Hematopoietic multipotent progenitor cell treated with erythropoietin and hydrocortisone succinate and interleukin-3 and kit ligand, for 6 days (in vitro differentiated cells): Measurements from ENCODE around the gene ASTN2.

Experiments
- DNase-seq: peaks from one replicate; pipeline ENCODE4 v3.0.0-alpha.2; 2015

The ASTN2 gene

GRCh38 chr9:117103438-117104110 lies 311.3 kb downstream of the ASTN2 start:
- no peak for DNase-seq

GRCh38 chr9:117101008-117101407 lies 313.8 kb downstream of the ASTN2 start:
- no peak for DNase-seq

- no peak for DNase-seq
Observed at GRCh38 chr9:117098331-117098730, 316.5 kb downstream of the ASTN2 start.

- no peak for DNase-seq
Observed at GRCh38 chr9:117097761-117098160, 317.1 kb downstream of the ASTN2 start.

GRCh38 chr9:117096138-117096537 lies 318.7 kb downstream of the ASTN2 start:
- no peak for DNase-seq

- DNase-seq: no peak
Observed at GRCh38 chr9:117095081-117095480, 319.8 kb downstream of the ASTN2 start.

GRCh38 chr9:117093891-117094844 lies 320.7 kb downstream of the ASTN2 start:
- DNase-seq: no peak

- peak; percentile 7 for DNase-seq
Observed at GRCh38 chr9:117092582-117092981, 322.3 kb downstream of the ASTN2 start.

- no peak for DNase-seq
Observed at GRCh38 chr9:117091529-117091928, 323.3 kb downstream of the ASTN2 start.

GRCh38 chr9:117088786-117089185 lies 326.1 kb downstream of the ASTN2 start:
- DNase-seq: no peak

- no peak for DNase-seq
Observed at GRCh38 chr9:117088140-117088539, 326.7 kb downstream of the ASTN2 start.

GRCh38 chr9:117084221-117084620 lies 330.6 kb downstream of the ASTN2 start:
- no peak for DNase-seq

GRCh38 chr9:117083559-117083958 lies 331.3 kb downstream of the ASTN2 start:
- no peak for DNase-seq

GRCh38 chr9:117081641-117082317 lies 333.1 kb downstream of the ASTN2 start:
- DNase-seq: no peak

- DNase-seq: no peak
Observed at GRCh38 chr9:117080765-117081390, 334.0 kb downstream of the ASTN2 start.

GRCh38 chr9:117076571-117077290 lies 338.1 kb downstream of the ASTN2 start:
- DNase-seq: no peak

GRCh38 chr9:117075636-117076035 lies 339.2 kb downstream of the ASTN2 start:
- no peak for DNase-seq

GRCh38 chr9:117074784-117075520 lies 339.9 kb downstream of the ASTN2 start:
- DNase-seq: no peak

- DNase-seq: no peak
Observed at GRCh38 chr9:117074342-117074662, 340.6 kb downstream of the ASTN2 start.

GRCh38 chr9:117073539-117074341 lies 341.1 kb downstream of the ASTN2 start:
- peak; percentile 45 for DNase-seq

- no peak for DNase-seq
Observed at GRCh38 chr9:117073071-117073470, 341.8 kb downstream of the ASTN2 start.
